IMR-90 (cell line): ENCODE data around the gene TACC2. TPM values are rescaled to one million over a fixed set of nuclear protein-coding genes. Genes with fewer than 3 reads are reported as not detected.

ENCODE experiments used
- ATAC-seq: fragments of 200-7000 bp; cut with Tn5 transposase; 2 replicates; pipeline ENCODE4 v1.9.1; 2020; ENCODE audit warnings: low read depth, mild to moderate bottlenecking, moderate library complexity
- BruUV-seq: library from RNA; stranded (reverse); fragments of 400-500 nt; replicated peaks from 2 replicates; lab custom pipeline; 2021; lab: Mats Ljungman, UMichigan
- CTCF ChIA-PET: fragments of 300-600 bp; formaldehyde crosslinking; extraction: SDS; loops from one replicate; lab custom pipeline; 2021; ENCODE audit warnings: antibody characterized with exemption; lab: Yijun Ruan, JAX
- POLR2A ChIA-PET: fragments of 300-600 bp; sonication (Branson Sonifier 250); formaldehyde crosslinking; loops from one replicate; lab custom pipeline; 2022; ENCODE audit warnings: antibody characterized with exemption; ENCODE audit not compliant: unreplicated experiment; lab: Charles Lee
- DNase-seq: peaks from one replicate; pipeline ENCODE4 v3.0.0; 2013
- H2AFZ ChIP-seq: replicated peaks from 2 replicates; pipeline ENCODE3; 2013; ENCODE audit warnings: low read length, mild to moderate bottlenecking; ENCODE audit not compliant: poor library complexity
- H2AK5ac ChIP-seq: 2 replicates; pipeline ENCODE4 v1.6.1; 2013; ENCODE audit warnings: low read depth, low read length, inconsistent platforms
- H2AK9ac ChIP-seq: replicated peaks from 2 replicates; pipeline ENCODE3; 2013; ENCODE audit warnings: mild to moderate bottlenecking, low read depth, low read length, moderate library complexity; ENCODE audit not compliant: poor library complexity
- H2BK120ac ChIP-seq: 2 replicates; pipeline ENCODE4 v1.6.1; 2013; ENCODE audit warnings: low read depth, low read length, inconsistent platforms
- H2BK15ac ChIP-seq: 3 replicates; pipeline ENCODE4 v1.6.1; 2013; ENCODE audit warnings: low read depth, low read length, inconsistent platforms
- H2BK20ac ChIP-seq: 2 replicates; pipeline ENCODE4 v1.6.1; 2013; ENCODE audit warnings: low read depth, mild to moderate bottlenecking, inconsistent platforms, low read length, moderate library complexity
- H2BK5ac ChIP-seq: 2 replicates; pipeline ENCODE4 v1.6.1; 2013; ENCODE audit warnings: mild to moderate bottlenecking, low read depth, low read length, inconsistent platforms; ENCODE audit not compliant: poor library complexity, severe bottlenecking
- H3K14ac ChIP-seq: replicated peaks from 2 replicates; pipeline ENCODE4 v1.6.1; 2013; ENCODE audit warnings: low read depth, low read length, inconsistent platforms
- H3K18ac ChIP-seq: 2 replicates; pipeline ENCODE4 v1.6.1; 2013; ENCODE audit warnings: low read depth, low read length, control low read depth
- H3K23ac ChIP-seq: 2 replicates; pipeline ENCODE4 v1.6.1; 2013; ENCODE audit warnings: low read depth, low read length, inconsistent platforms
- H3K27ac ChIP-seq: 2 replicates; pipeline ENCODE4 v1.5.1; 2013; ENCODE audit warnings: mild to moderate bottlenecking, control low read depth, low read length; ENCODE audit not compliant: insufficient read depth
- H3K27me3 ChIP-seq: 2 replicates; pipeline ENCODE4 v1.6.1; 2013; ENCODE audit warnings: low read length; ENCODE audit not compliant: control insufficient read depth, insufficient read depth
- H3K36me3 ChIP-seq: 2 replicates; pipeline ENCODE4 v1.6.1; 2013; ENCODE audit warnings: low read length, mixed read lengths; ENCODE audit not compliant: control insufficient read depth, insufficient read depth
- H3K4ac ChIP-seq: 2 replicates; pipeline ENCODE4 v1.6.1; 2013; ENCODE audit warnings: low read depth, low read length, inconsistent platforms
- H3K4me1 ChIP-seq: 2 replicates; pipeline ENCODE4 v1.6.1; 2013; ENCODE audit warnings: low read length, mixed read lengths; ENCODE audit not compliant: control insufficient read depth, insufficient read depth
- H3K4me2 ChIP-seq: 2 replicates; pipeline ENCODE4 v1.6.1; 2013; ENCODE audit warnings: low read depth, mild to moderate bottlenecking, control low read depth, low read length, moderate library complexity
- H3K4me3 ChIP-seq: 2 replicates; pipeline ENCODE4 v1.5.1; 2013; ENCODE audit warnings: low read depth, mild to moderate bottlenecking, control low read depth, low read length, moderate library complexity; ENCODE audit not compliant: insufficient read depth
- H3K56ac ChIP-seq: 2 replicates; pipeline ENCODE4 v1.6.1; 2013; ENCODE audit warnings: low read length, inconsistent platforms; ENCODE audit not compliant: insufficient read depth; ENCODE audit errors: extremely low read depth
- H3K79me1 ChIP-seq, 2 experiments: 2 replicates each; pipeline ENCODE4 v1.6.1; 2013; ENCODE audit warnings: low read length in 2 of 2, inconsistent platforms in 1 of 2, low read depth in 1 of 2
- H3K9ac ChIP-seq: 2 replicates; pipeline ENCODE4 v1.6.1; 2013; ENCODE audit warnings: low read depth, low read length, control low read depth
- H3K9me1 ChIP-seq: 2 replicates; pipeline ENCODE4 v1.6.1; 2013; ENCODE audit warnings: low read length, inconsistent platforms; ENCODE audit not compliant: insufficient read depth
- H3K9me3 ChIP-seq: 2 replicates; pipeline ENCODE4 v1.6.1; 2013; ENCODE audit warnings: low read length; ENCODE audit not compliant: control insufficient read depth, insufficient read depth
- H4K20me1 ChIP-seq: 2 replicates; pipeline ENCODE4 v1.6.1; 2013; ENCODE audit warnings: low read length, inconsistent platforms; ENCODE audit not compliant: insufficient read depth
- H4K5ac ChIP-seq: 2 replicates; pipeline ENCODE4 v1.6.1; 2013; ENCODE audit warnings: mild to moderate bottlenecking, low read depth, low read length, control low read depth
- H4K8ac ChIP-seq, 2 experiments: 2 replicates each; pipeline ENCODE4 v1.6.1; 2013; ENCODE audit warnings: low read depth in 2 of 2, low read length in 2 of 2, control low read depth in 1 of 2, inconsistent platforms in 1 of 2
- H4K91ac ChIP-seq: 2 replicates; pipeline ENCODE4 v1.6.1; 2013; ENCODE audit warnings: low read depth, low read length, inconsistent platforms; ENCODE audit not compliant: insufficient read depth
- BHLHE40 ChIP-seq: fragments of 150-350 bp; IDR thresholded peaks from 2 replicates; pipeline ENCODE4 v1.6.1; 2016; ENCODE audit warnings: mild to moderate bottlenecking, low read depth, low read length
- CEBPB ChIP-seq: IDR thresholded peaks from 2 replicates; pipeline ENCODE4 v1.6.1; 2012; ENCODE audit warnings: low read depth, low read length, improper control_type of control experiment
- CHD1 ChIP-seq: IDR thresholded peaks from 2 replicates; pipeline ENCODE4 v1.6.1; 2012; ENCODE audit warnings: low read depth, low read length, improper control_type of control experiment
- ELK1 ChIP-seq: fragments of 150-350 bp; IDR thresholded peaks from 2 replicates; pipeline ENCODE4 v1.6.1; 2016; ENCODE audit warnings: low read depth, mild to moderate bottlenecking, low read length, moderate library complexity, borderline replicate concordance
- MAFK ChIP-seq: IDR thresholded peaks from 2 replicates; pipeline ENCODE4 v1.6.1; 2012; ENCODE audit warnings: low read depth, low read length, improper control_type of control experiment
- MAZ ChIP-seq: IDR thresholded peaks from 2 replicates; pipeline ENCODE4 v1.6.1; 2012; ENCODE audit warnings: low read depth, mild to moderate bottlenecking, low read length, improper control_type of control experiment, moderate library complexity, borderline replicate concordance
- NFE2L2 ChIP-seq: fragments of 150-350 bp; IDR thresholded peaks from 2 replicates; pipeline ENCODE4 v1.6.1; 2016; ENCODE audit warnings: low read depth, mild to moderate bottlenecking, low read length
- POLR2A ChIP-seq: IDR thresholded peaks from 2 replicates; pipeline ENCODE4 v1.6.1; 2012; ENCODE audit warnings: mild to moderate bottlenecking, low read depth, low read length
- RAD21 ChIP-seq: IDR thresholded peaks from 2 replicates; pipeline ENCODE4 v1.6.1; 2012; ENCODE audit warnings: low read length, improper control_type of control experiment
- RFX5 ChIP-seq: IDR thresholded peaks from 2 replicates; pipeline ENCODE4 v1.8.0; 2012; ENCODE audit warnings: low read depth, mild to moderate bottlenecking, low read length, moderate library complexity
- SMC3 ChIP-seq: fragments of 150-350 bp; IDR thresholded peaks from 2 replicates; pipeline ENCODE4 v1.6.1; 2016; ENCODE audit warnings: low read depth, mild to moderate bottlenecking, antibody characterized with exemption, low read length, moderate library complexity
- USF2 ChIP-seq: fragments of 150-350 bp; IDR thresholded peaks from 2 replicates; pipeline ENCODE4 v1.6.1; 2017; ENCODE audit warnings: mild to moderate bottlenecking, antibody characterized with exemption, low read length, low read depth
- WGBS, 2 experiments: methylation state at CpG; one replicate each; pipeline versions ENCODE4 v1.1.5 to v1.1.7; 2013; ENCODE audit warnings: missing lambda C conversion rate in 2 of 2; ENCODE audit not compliant: insufficient read length in 1 of 2; ENCODE audit errors: extremely low coverage in 2 of 2; 5-methylcytosine and 5-hydroxymethylcytosine counted together
- dilution Hi-C: fragments of 300-500 bp; cut with HindIII; formaldehyde crosslinking; loops from one replicate; pipeline ENCODE4 v1.14.3; 2018; ENCODE audit warnings: low sequenced_read_pairs; ENCODE audit not compliant: unreplicated experiment
- in situ Hi-C: fragments of 300-500 bp; cut with MboI; formaldehyde crosslinking; loops from 3 replicates; pipeline ENCODE4 v1.14.3; 2019; ENCODE audit warnings: low sequenced_read_pairs, inconsistent platforms, mixed read lengths
- intact Hi-C: fragments of 100-400 bp; cut with micrococcal nuclease; formaldehyde crosslinking; loops from 2 replicates; pipeline ENCODE4 v1.10.0; 2022
- polyA plus RNA-seq, 3 experiments: library from polyadenylated mRNA; depleted of rRNA; stranded (reverse); fragments of >200 nt; gene quantifications; 2 replicates each; pipeline ENCODE4 v1.2.3, GENCODE V29; 2012; ENCODE audit warnings: low replicate concordance in 1 of 3
- total RNA-seq: library from RNA; depleted of rRNA; stranded (reverse); fragments of >200 nt; gene quantifications from 2 replicates; pipeline ENCODE4 v1.2.3, GENCODE V29; 2012
- TF ChIP-seq, protein P1 (sequence below): conservative IDR thresholded peaks from 2 replicates; pipeline ENCODE4 v1.5.1; 2012; ENCODE audit warnings: mild to moderate bottlenecking, low read depth, low read length, improper control_type of control experiment

Gene TACC2
- total and polyA plus RNA-seq, 2 of the 4 experiments (the other 2 are of a cell fraction), result 2.9 to 15.4 TPM

GRCh38 chr10:122144199-122144598, 155.2 kb downstream of the TACC2 start:
- TF ChIP-seq MAFK (no peak), CEBPB (no peak), CHD1 (no peak), MAZ (no peak), POLR2A (no peak), BHLHE40 (no peak), USF2 (no peak), RAD21 (no peak), RFX5 (no peak), ELK1 (no peak), SMC3 (no peak), NFE2L2 (no peak)
- TF ChIP-seq, protein P1, sequence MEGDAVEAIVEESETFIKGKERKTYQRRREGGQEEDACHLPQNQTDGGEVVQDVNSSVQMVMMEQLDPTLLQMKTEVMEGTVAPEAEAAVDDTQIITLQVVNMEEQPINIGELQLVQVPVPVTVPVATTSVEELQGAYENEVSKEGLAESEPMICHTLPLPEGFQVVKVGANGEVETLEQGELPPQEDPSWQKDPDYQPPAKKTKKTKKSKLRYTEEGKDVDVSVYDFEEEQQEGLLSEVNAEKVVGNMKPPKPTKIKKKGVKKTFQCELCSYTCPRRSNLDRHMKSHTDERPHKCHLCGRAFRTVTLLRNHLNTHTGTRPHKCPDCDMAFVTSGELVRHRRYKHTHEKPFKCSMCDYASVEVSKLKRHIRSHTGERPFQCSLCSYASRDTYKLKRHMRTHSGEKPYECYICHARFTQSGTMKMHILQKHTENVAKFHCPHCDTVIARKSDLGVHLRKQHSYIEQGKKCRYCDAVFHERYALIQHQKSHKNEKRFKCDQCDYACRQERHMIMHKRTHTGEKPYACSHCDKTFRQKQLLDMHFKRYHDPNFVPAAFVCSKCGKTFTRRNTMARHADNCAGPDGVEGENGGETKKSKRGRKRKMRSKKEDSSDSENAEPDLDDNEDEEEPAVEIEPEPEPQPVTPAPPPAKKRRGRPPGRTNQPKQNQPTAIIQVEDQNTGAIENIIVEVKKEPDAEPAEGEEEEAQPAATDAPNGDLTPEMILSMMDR, result no peak
- H3K56ac ChIP-seq, result no peak overlapping the region
- intact Hi-C loops (loop anchor here (5.0 kb wide), 2 partner anchors 133 to 293 kb away; no protein-coding TSS in a partner anchor), dilution Hi-C loops (no loop called here), in situ Hi-C loops (loop anchor here (25.0 kb wide), 1 partner anchor 1018 kb away; the partner anchor contains the start of gene BUB3)
- H3K9me3 ChIP-seq, result no peaks in the 10 kb centered on the region
- H3K4ac ChIP-seq, result no peak overlapping the region
- peaks cover 33% of the 10 kb centered on the region for H3K4me1 ChIP-seq
- no peak for ATAC-seq
- H3K23ac ChIP-seq, result no peak overlapping the region
- BruUV-seq, result no TSS peak
- no peak overlapping the region for H2AFZ ChIP-seq
- H3K36me3 ChIP-seq, result no peaks in the 10 kb centered on the region
- no peak overlapping the region for H4K8ac ChIP-seq
- H3K14ac ChIP-seq, result no peak overlapping the region
- H2AK9ac ChIP-seq, result no peak overlapping the region
- no peak overlapping the region for H4K91ac ChIP-seq
- H2BK120ac ChIP-seq, result no peak overlapping the region
- no peak overlapping the region for H3K18ac ChIP-seq
- H3K27me3 ChIP-seq, result no peaks in the 10 kb centered on the region
- H3K27ac ChIP-seq, result no peak overlapping the region
- H4K20me1 ChIP-seq, result peaks cover 23% of the 10 kb centered on the region
- CTCF ChIA-PET, result no interaction called here
- DNase-seq, result no peak
- H2AK5ac ChIP-seq, result no peak overlapping the region
- WGBS, 2 experiments, result no CpG with 5 or more reads among the region's 2 CpGs
- H3K9me1 ChIP-seq, result peaks cover 34% of the 10 kb centered on the region
- H3K79me1 ChIP-seq, result peaks cover 6 to 79% of the 10 kb centered on the region in 2 experiments; a peak in 3 of 4 replicates
- no peak overlapping the region for H2BK5ac ChIP-seq
- H3K9ac ChIP-seq, result no peak overlapping the region
- no peak overlapping the region for H2BK15ac ChIP-seq
- POLR2A ChIA-PET, result no interaction called here
- no peak overlapping the region for H2BK20ac ChIP-seq
- H3K4me3 ChIP-seq, result no peak overlapping the region
- no peak overlapping the region for H4K5ac ChIP-seq
- H3K4me2 ChIP-seq, result no peak overlapping the region
